RWPE2 (cell line): ENCODE data around the gene ZBTB32.

Experiments
- ATAC-seq: fragments of 200-7000 bp; cut with Tn5 transposase; 3 replicates; pipeline ENCODE4 v1.9.1; 2021; ENCODE audit warnings: low read depth
- DNase-seq: peaks from one replicate; pipeline ENCODE4 v3.0.0-alpha.2; 2020; ENCODE audit warnings: low spot score
- H3K27ac ChIP-seq: fragments of 450-650 bp; 2 replicates; pipeline ENCODE4 v1.5.1; 2017; ENCODE audit warnings: mild to moderate bottlenecking; ENCODE audit not compliant: poor library complexity, severe bottlenecking
- H3K27me3 ChIP-seq: fragments of 250-450 bp; sonication (Bioruptor Pico); 2 replicates; pipeline ENCODE4 v1.5.1; 2021; ENCODE audit warnings: mild to moderate bottlenecking, moderate library complexity; ENCODE audit not compliant: insufficient read depth, poor library complexity, severe bottlenecking
- H3K36me3 ChIP-seq: fragments of 250-450 bp; sonication (Bioruptor Pico); 2 replicates; pipeline ENCODE4 v1.5.1; 2020; ENCODE audit warnings: low read depth, mild to moderate bottlenecking, moderate library complexity
- H3K4me1 ChIP-seq: fragments of 250-450 bp; sonication (Bioruptor Pico); 2 replicates; pipeline ENCODE4 v1.5.1; 2021; ENCODE audit warnings: mild to moderate bottlenecking, moderate library complexity; ENCODE audit not compliant: insufficient read depth, poor library complexity, severe bottlenecking
- H3K4me3 ChIP-seq: fragments of 250-450 bp; sonication (Bioruptor Pico); 2 replicates; pipeline ENCODE4 v1.5.1; 2021; ENCODE audit warnings: mild to moderate bottlenecking, moderate library complexity; ENCODE audit not compliant: severe bottlenecking
- H3K9me3 ChIP-seq: fragments of 250-450 bp; sonication (Bioruptor Pico); 2 replicates; pipeline ENCODE4 v1.5.1; 2021; ENCODE audit warnings: mild to moderate bottlenecking, moderate library complexity; ENCODE audit not compliant: severe bottlenecking
- CTCF ChIP-seq: fragments of 450-650 bp; IDR thresholded peaks from one replicate; pipeline ENCODE4 v1.5.1; 2017; ENCODE audit warnings: mild to moderate bottlenecking, moderate library complexity; ENCODE audit not compliant: poor library complexity, severe bottlenecking

ZBTB32 gene

GRCh38 chr19:35703343-35703742, 1.0 kb upstream of the ZBTB32 start:
- ATAC-seq (no peak), DNase-seq (no peak)
- Histone ChIP-seq H3K27ac (no peak overlapping the region), H3K27me3 (no peaks in the 10 kb centered on the region), H3K36me3 (no peaks in the 10 kb centered on the region), H3K9me3 (no peaks in the 10 kb centered on the region), H3K4me1 (no peaks in the 10 kb centered on the region), H3K4me3 (no peak overlapping the region)
- TF ChIP-seq CTCF: no peak

DNA sequence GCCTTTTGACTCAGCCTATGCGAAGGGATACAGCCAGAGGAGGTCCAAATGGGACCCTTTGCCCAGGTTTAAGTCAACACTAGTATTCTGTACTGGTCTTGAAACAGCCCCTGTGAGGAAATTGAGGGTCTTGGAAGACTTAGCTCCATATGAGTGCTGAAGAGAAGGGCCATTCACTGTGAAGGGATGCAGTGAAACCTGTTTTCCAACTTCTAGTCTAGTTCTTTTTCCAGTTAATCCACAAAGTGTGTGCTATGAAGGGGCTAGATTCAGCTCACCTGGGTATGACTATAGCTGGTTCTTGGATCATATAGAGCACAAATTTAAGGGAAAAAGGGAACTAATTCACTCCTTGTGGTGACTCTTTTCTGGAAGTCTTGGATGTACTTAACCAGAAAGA, 4.0 kb downstream of the ZBTB32 start:
- no peak overlapping the region for H3K4me3 ChIP-seq
- no peaks in the 10 kb centered on the region for H3K9me3 ChIP-seq
- DNase-seq (no peak), ATAC-seq (no peak)
- H3K4me1 ChIP-seq: no peaks in the 10 kb centered on the region
- H3K27ac ChIP-seq: no peak overlapping the region
- no peaks in the 10 kb centered on the region for H3K27me3 ChIP-seq
- no peaks in the 10 kb centered on the region for H3K36me3 ChIP-seq
- no peak for TF ChIP-seq CTCF

- TF ChIP-seq CTCF: no peak
- Histone ChIP-seq H3K27me3 (no peaks in the 10 kb centered on the region), H3K9me3 (no peaks in the 10 kb centered on the region), H3K4me3 (no peak overlapping the region), H3K4me1 (no peaks in the 10 kb centered on the region), H3K27ac (no peak overlapping the region), H3K36me3 (no peaks in the 10 kb centered on the region)
- ATAC-seq (no peak), DNase-seq (no peak)
Observed at GRCh38 chr19:35710784-35711723, 6.7 kb downstream of the ZBTB32 start.

- ATAC-seq: no peak
- no peak for TF ChIP-seq CTCF
- H3K4me3 ChIP-seq: no peak overlapping the region
- no peaks in the 10 kb centered on the region for H3K9me3 ChIP-seq
- no peaks in the 10 kb centered on the region for H3K27me3 ChIP-seq
- H3K4me1 ChIP-seq: no peaks in the 10 kb centered on the region
- H3K27ac ChIP-seq: no peak overlapping the region
- no peak for DNase-seq
- no peaks in the 10 kb centered on the region for H3K36me3 ChIP-seq
Observed at GRCh38 chr19:35712567-35713505, 8.5 kb downstream of the ZBTB32 start.
